ENCODE data around the gene ATP2A1.

The ATP2A1 gene

DNA sequence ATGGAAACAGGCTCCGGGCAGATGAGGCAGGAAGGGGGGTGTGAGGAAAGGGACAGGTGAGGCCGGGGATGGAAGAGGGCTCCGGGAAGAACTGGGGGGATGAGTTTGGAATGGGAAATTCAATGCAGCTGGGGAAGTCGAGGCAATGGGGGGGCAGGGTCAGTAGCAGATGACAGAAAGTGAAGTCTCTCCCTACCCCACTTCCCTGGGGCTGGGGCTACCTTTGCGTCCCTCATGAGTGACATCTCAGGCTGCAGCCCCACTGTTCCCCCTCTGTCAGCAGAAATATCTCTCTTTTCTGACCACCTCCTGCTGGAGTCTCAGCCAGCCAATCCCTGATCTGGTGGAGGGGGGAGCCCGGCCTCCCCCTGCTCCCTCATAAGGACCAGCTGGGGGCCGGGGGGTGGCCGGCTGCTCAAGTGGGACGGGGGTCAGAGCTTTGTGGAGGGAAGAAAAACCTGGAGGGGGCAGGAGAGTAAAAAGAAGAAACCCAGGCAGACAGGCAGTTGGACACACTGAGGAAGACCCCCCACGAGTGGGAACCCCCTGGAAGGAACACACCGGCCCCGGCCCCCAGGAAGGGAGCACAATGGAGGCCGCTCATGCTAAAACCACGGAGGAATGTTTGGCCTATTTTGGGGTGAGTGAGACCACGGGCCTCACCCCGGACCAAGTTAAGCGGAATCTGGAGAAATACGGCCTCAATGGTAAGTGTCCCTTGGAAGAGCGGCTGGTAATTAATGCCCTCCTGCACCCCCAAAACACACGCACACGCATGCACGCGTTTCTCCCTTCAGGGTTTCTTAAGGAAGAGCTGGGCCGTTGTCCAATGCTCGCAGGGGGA is at the start of gene ATP2A1:
ATP2A1 (plus strand) TSS at position 406 of the 844 bp plus-strand sequence; CDS start at position 590, 184 bp downstream.
- peak within 1 kb of the TSS; percentile 86 for H3K4me3 ChIP-seq (ENCODE audit: control insufficient read depth, low read depth, low read length)
- DNase-seq (ENCODE audit: low read depth): no peak
- TF ChIP-seq, protein P1, sequence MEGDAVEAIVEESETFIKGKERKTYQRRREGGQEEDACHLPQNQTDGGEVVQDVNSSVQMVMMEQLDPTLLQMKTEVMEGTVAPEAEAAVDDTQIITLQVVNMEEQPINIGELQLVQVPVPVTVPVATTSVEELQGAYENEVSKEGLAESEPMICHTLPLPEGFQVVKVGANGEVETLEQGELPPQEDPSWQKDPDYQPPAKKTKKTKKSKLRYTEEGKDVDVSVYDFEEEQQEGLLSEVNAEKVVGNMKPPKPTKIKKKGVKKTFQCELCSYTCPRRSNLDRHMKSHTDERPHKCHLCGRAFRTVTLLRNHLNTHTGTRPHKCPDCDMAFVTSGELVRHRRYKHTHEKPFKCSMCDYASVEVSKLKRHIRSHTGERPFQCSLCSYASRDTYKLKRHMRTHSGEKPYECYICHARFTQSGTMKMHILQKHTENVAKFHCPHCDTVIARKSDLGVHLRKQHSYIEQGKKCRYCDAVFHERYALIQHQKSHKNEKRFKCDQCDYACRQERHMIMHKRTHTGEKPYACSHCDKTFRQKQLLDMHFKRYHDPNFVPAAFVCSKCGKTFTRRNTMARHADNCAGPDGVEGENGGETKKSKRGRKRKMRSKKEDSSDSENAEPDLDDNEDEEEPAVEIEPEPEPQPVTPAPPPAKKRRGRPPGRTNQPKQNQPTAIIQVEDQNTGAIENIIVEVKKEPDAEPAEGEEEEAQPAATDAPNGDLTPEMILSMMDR (IDR thresholded peaks at IDR 0.05; ENCODE audit: control insufficient read depth, insufficient read depth, low read depth, low read length, missing control alignments): no peak

DNA sequence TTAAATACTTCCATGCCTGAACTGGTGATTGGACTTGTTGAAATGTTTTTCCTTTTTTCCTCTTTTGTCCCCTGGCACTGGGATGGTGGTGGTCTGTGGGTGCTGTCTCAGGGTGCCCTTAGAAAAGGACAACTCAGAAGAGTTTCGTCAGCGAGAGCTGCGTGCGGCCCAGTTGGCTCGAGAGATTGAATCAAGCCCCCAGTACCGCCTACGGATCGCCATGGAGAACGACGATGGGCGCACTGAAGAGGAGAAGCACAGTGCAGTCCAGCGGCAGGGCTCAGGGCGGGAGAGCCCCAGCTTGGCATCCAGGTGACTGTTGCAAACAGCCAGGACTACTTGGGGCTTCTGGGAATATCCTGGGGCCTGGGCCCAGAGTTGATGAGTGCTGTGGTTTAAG is 48.5 kb upstream of the ATP2A1 start:
- TF ChIP-seq, protein P1 (IDR thresholded peaks at IDR 0.05; ENCODE audit: control insufficient read depth, insufficient read depth, low read depth, low read length, missing control alignments): no peak
- H3K4me3 ChIP-seq (ENCODE audit: control insufficient read depth, low read depth, low read length): no peak overlapping the region
- DNase-seq (ENCODE audit: low read depth): no peak

DNA sequence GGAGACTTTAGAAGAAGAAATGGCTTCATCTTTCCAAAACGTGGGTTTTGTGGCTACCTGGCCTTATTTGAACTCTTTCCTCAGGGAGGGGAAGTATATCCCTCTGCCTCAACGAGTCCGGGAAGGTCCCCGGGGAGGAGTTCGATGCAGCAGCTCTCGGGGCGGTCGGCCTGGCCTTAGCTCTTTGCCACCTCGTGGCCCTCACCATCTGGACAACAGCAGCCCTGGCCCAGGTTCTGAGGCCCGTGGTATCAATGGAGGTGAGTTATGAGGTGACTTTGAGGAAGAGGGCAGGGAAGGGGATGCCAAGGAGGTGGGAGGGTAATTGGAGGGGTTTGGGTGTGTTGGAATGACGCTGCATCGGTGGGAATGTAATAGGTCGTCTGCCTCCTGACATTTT is 47.8 kb upstream of the ATP2A1 start:
- no peak for DNase-seq (ENCODE audit: low read depth)
- TF ChIP-seq, protein P1 (IDR thresholded peaks at IDR 0.05; ENCODE audit: control insufficient read depth, insufficient read depth, low read depth, low read length, missing control alignments): no peak

DNA sequence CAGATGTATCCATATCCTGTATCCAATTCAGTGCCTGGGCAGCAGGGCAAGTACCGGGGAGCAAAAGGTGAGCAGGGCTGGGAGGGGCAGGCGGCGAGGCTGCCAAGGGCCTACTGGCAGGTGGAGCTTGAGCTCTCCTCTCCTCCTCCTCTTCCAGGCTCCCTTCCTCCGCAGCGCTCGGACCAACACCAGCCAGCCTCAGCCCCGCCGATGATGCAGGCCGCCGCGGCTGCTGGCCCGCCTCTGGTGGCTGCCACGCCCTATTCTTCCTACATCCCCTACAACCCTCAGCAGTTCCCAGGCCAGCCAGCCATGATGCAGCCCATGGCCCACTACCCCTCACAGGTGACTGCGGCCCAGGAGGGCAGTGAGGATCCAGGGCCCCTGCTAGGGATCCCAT is 43.9 kb upstream of the ATP2A1 start:
- TF ChIP-seq, protein P1 (IDR thresholded peaks at IDR 0.05; ENCODE audit: control insufficient read depth, insufficient read depth, low read depth, low read length, missing control alignments): no peak
- DNase-seq (ENCODE audit: low read depth): no peak
- H3K4me3 ChIP-seq (ENCODE audit: control insufficient read depth, low read depth, low read length): no peak overlapping the region

More for the DNA sequence above, 47.8 kb upstream of the ATP2A1 start:
- no peak overlapping the region for H3K4me3 ChIP-seq (ENCODE audit: control insufficient read depth, low read depth, low read length)

DNA sequence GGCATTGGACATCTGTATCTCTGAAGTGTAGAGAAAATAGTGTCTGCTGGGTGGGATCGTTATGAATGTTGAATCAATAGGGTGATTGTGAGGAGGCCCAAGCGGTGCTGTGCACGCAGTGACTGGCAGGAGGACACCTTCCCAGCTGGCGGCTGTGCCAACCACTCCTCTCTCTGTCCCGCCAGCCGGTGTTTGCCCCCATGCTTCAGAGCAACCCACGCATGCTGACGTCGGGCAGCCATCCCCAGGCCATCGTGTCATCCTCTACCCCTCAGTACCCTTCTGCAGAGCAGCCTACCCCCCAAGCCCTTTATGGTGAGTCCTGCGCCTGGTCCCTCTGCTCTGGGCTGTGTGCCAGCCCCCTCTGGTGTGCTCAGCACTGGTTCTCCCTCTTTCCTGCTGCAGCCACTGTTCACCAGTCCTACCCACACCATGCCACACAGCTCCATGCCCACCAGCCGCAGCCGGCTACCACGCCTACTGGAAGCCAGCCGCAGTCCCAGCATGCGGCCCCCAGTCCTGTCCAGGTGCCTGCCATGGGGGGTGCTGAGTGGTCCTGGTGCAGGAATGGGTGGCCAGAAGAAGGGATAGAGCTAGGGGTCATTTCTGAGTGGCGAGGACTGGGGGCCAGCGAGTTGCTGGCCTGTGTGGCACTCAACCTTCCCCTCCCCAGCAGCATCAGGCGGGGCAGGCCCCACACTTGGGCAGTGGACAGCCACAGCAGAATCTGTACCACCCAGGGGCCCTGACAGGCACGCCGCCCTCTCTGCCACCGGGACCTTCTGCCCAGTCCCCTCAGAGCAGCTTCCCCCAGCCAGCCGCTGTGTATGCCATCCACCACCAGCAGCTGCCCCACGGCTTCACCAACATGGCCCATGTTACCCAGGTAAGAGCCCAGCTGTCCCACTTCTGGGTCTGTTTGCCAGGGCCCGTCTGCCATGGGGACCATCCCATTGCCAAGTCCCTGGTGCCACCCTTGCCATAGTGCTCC is 43.1 kb upstream of the ATP2A1 start:
- no peak overlapping the region for H3K4me3 ChIP-seq (ENCODE audit: control insufficient read depth, low read depth, low read length)
- TF ChIP-seq, protein P1 (IDR thresholded peaks at IDR 0.05; ENCODE audit: control insufficient read depth, insufficient read depth, low read depth, low read length, missing control alignments): no peak
- DNase-seq (ENCODE audit: low read depth): no peak
